ENCODE measurements around the gene ECHDC3. TPM values are rescaled to one million over a fixed set of nuclear protein-coding genes. Genes with fewer than 3 reads are reported as not detected.

The ECHDC3 gene
- total and polyA plus RNA-seq, 2 of the 13 experiments (the other 11 are each of a cell fraction or from before 2014, with no cell fraction given), result not detected

- BruUV-seq (replicated peaks), result no TSS peak
- Histone ChIP-seq H3K79me2 (ENCODE audit: insufficient read depth, low read length) (no peaks in the 10 kb centered on the region), H2AFZ (ENCODE audit: low read length) (no peak overlapping the region), H3K27ac (ENCODE audit: extremely low read length, insufficient read depth, low read length) (no peak overlapping the region), H3K4me2 (ENCODE audit: low read depth, low read length) (no peak overlapping the region), H3K4me1 (ENCODE audit: insufficient read depth, low read length) (peaks cover 73% of the 10 kb centered on the region), H3K27me3 (ENCODE audit: control insufficient read depth in 1 of 2, insufficient read depth in 2 of 2, low read length in 2 of 2) (no peaks in the 10 kb centered on the region), H3K36me3 (replicated peaks in 1 of 2; ENCODE audit: control insufficient read depth in 1 of 2, insufficient read depth in 2 of 2, low read length in 2 of 2) (no peaks in the 10 kb centered on the region), H3K9me3 (ENCODE audit: low read length) (no peaks in the 10 kb centered on the region), H3K4me3 (replicated peaks in 1 of 3; ENCODE audit: insufficient read depth in 1 of 3, low read depth in 2 of 3, low read length in 3 of 3) (no peak overlapping the region), H3K9ac (ENCODE audit: insufficient read depth, low read depth, low read length) (no peak overlapping the region), H4K20me1 (ENCODE audit: insufficient read depth, low read length) (no peaks in the 10 kb centered on the region)
- POLR2A ChIA-PET, result interaction anchor here (1.2 kb wide), 1 partner anchor 8 kb away, joined by 4 read pairs; no protein-coding TSS in a partner anchor
- ATAC-seq, result no peak
- no peak for DNase-seq (ENCODE audit: low spot score)
- WGBS (ENCODE audit: low lambda C conversion rate), result 79% methylated on average over 16 of the region's 16 CpGs
- intact Hi-C loops (cut with micrococcal nuclease; ENCODE audit: unreplicated experiment), result no loop called here
- FAIRE-seq, result no peak
- CTCF ChIA-PET (ENCODE audit: low intra/inter-chr PET ratio, low total read pairs), result no interaction called here
- in situ Hi-C loops (cut with HindIII; ENCODE audit: extremely low pct_ligation_motif_present, low pct_unique_long_range_greater_than_20kb), result no loop called here
- no peak for TF ChIP-seq SCMH1 (CRISPR knock-in tag; IDR thresholded peaks at IDR 0.05; ENCODE audit: borderline replicate concordance)
- TF ChIP-seq, protein P1, sequence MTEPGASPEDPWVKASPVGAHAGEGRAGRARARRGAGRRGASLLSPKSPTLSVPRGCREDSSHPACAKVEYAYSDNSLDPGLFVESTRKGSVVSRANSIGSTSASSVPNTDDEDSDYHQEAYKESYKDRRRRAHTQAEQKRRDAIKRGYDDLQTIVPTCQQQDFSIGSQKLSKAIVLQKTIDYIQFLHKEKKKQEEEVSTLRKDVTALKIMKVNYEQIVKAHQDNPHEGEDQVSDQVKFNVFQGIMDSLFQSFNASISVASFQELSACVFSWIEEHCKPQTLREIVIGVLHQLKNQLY (CRISPR knock-in tag; IDR thresholded peaks at IDR 0.05), result no peak
- no peak for TF ChIP-seq CBX2 (IDR thresholded peaks at IDR 0.05; ENCODE audit: low read depth, low read length)
- TF ChIP-seq CBX2 (CRISPR knock-in tag; IDR thresholded peaks at IDR 0.05; ENCODE audit: low read depth), result no peak
- no peak for TF ChIP-seq THYN1 (CRISPR knock-in tag; IDR thresholded peaks at IDR 0.05; ENCODE audit: borderline replicate concordance, low read depth)
- TF ChIP-seq ZNF770 (CRISPR knock-in tag; IDR thresholded peaks at IDR 0.05), result 0 out of 2 replicates have a peak, but pooled peaks have one; percentile 4
- TF ChIP-seq GRHL1 (CRISPR knock-in tag; conservative IDR thresholded peaks at IDR 0.05), result no peak
- no peak for TF ChIP-seq ZNF33B (CRISPR knock-in tag; IDR thresholded peaks at IDR 0.05)
- no peak for TF ChIP-seq ZNF543 (CRISPR knock-in tag; IDR thresholded peaks at IDR 0.05)
- no peak for TF ChIP-seq ZNF496 (CRISPR knock-in tag; IDR thresholded peaks at IDR 0.05; ENCODE audit: insufficient replicate concordance)
- TF ChIP-seq, protein P2, sequence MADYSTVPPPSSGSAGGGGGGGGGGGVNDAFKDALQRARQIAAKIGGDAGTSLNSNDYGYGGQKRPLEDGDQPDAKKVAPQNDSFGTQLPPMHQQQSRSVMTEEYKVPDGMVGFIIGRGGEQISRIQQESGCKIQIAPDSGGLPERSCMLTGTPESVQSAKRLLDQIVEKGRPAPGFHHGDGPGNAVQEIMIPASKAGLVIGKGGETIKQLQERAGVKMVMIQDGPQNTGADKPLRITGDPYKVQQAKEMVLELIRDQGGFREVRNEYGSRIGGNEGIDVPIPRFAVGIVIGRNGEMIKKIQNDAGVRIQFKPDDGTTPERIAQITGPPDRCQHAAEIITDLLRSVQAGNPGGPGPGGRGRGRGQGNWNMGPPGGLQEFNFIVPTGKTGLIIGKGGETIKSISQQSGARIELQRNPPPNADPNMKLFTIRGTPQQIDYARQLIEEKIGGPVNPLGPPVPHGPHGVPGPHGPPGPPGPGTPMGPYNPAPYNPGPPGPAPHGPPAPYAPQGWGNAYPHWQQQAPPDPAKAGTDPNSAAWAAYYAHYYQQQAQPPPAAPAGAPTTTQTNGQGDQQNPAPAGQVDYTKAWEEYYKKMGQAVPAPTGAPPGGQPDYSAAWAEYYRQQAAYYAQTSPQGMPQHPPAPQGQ (CRISPR knock-in tag; IDR thresholded peaks at IDR 0.05; ENCODE audit: borderline replicate concordance), result no peak
- TF ChIP-seq ZNF790 (CRISPR knock-in tag; IDR thresholded peaks at IDR 0.05; ENCODE audit: borderline replicate concordance), result no peak
- TF ChIP-seq ZNF292 (CRISPR knock-in tag; IDR thresholded peaks at IDR 0.05; ENCODE audit: borderline replicate concordance, low read depth), result peak; percentile 21; the same call in 1 of the 2 replicates
- TF ChIP-seq ZNF121 (CRISPR knock-in tag; IDR thresholded peaks at IDR 0.05), result no peak
Observed at GRCh38 chr10:11707624-11708350, 34.4 kb upstream of the ECHDC3 start.

All from HepG2 (cell line).